ENCODE data around the gene FAM118A. TPM values are rescaled to one million over a fixed set of nuclear protein-coding genes. Genes with fewer than 3 reads are reported as not detected.
"Not testable (repeated sequence)": the region's sequence is repeated elsewhere in the genome, so short reads cannot be mapped to it uniquely, and the experiment has no call there.

FAM118A gene
- 17.5 and 58.9 TPM in 2 replicates for total RNA-seq

- DNase-seq (ENCODE audit: extremely low read depth, low read depth, low spot score) = peak; percentile 20
These were observed at the start of gene FAM118A for GRCh38 chr22:45309422-45310227. TSS of gene FAM118A (plus strand) at chr22:45309934. CDS start at chr22:45322380, 12,446 bp downstream.

GRCh38 chr22:45260395-45260759 is 49.4 kb upstream of the FAM118A start:
- not testable (repeated sequence) for DNase-seq (ENCODE audit: extremely low read depth, low read depth, low spot score)

- no peak for DNase-seq (ENCODE audit: extremely low read depth, low read depth, low spot score)
These were observed 48.2 kb upstream of the FAM118A start for GRCh38 chr22:45261407-45262088.

GRCh38 chr22:45262195-45262930 is 47.4 kb upstream of the FAM118A start:
- no peak for DNase-seq (ENCODE audit: extremely low read depth, low read depth, low spot score)

- no peak for DNase-seq (ENCODE audit: extremely low read depth, low read depth, low spot score)
These were observed 46.7 kb upstream of the FAM118A start for GRCh38 chr22:45262931-45263462.

DNA sequence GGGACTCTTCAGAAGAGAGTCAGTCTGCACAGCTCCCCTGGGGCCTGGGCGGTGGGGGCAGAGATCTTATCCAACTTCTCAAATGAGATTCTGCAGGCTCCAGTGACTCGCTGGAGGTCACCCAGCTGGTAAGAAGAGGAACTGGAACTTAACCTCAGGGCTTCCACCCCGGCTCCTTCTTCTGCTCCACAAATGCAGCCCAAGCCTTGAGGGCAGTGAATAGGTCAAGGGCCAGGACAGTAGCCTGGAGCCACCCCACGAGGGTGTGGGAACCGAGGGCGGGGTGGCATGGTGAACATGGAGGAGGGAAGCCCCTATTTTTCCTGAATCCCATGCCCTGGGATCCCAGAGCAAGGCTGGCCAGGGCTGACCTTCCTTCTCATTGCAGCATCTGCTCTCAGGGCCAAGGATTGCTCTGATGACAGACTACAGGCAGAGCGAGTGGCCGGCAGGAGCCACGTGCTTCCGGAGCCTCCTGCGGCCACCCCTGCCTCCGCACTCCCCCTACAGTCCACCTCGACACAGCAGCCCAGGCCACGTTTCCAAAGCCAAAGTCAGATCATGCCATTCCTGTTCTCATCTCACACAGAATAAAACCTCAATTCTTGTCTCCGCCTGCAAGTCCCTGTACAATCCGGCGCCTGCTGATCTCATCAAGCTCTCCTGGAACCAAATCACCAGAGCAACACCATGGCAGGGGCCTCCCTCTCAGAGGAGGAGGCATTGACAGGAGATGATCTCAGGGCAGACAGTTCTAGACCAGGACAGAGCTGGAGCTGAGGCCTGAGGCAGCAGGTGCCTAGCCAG is 46.1 kb upstream of the FAM118A start:
- no peak for DNase-seq (ENCODE audit: extremely low read depth, low read depth, low spot score)

- DNase-seq (ENCODE audit: extremely low read depth, low read depth, low spot score) = no peak
These were observed 44.2 kb upstream of the FAM118A start for GRCh38 chr22:45265535-45265934.

- no peak for DNase-seq (ENCODE audit: extremely low read depth, low read depth, low spot score)
These were observed 41.4 kb upstream of the FAM118A start for GRCh38 chr22:45268167-45268957.

GRCh38 chr22:45268958-45269844 is 40.5 kb upstream of the FAM118A start:
- DNase-seq (ENCODE audit: extremely low read depth, low read depth, low spot score) = no peak

DNA sequence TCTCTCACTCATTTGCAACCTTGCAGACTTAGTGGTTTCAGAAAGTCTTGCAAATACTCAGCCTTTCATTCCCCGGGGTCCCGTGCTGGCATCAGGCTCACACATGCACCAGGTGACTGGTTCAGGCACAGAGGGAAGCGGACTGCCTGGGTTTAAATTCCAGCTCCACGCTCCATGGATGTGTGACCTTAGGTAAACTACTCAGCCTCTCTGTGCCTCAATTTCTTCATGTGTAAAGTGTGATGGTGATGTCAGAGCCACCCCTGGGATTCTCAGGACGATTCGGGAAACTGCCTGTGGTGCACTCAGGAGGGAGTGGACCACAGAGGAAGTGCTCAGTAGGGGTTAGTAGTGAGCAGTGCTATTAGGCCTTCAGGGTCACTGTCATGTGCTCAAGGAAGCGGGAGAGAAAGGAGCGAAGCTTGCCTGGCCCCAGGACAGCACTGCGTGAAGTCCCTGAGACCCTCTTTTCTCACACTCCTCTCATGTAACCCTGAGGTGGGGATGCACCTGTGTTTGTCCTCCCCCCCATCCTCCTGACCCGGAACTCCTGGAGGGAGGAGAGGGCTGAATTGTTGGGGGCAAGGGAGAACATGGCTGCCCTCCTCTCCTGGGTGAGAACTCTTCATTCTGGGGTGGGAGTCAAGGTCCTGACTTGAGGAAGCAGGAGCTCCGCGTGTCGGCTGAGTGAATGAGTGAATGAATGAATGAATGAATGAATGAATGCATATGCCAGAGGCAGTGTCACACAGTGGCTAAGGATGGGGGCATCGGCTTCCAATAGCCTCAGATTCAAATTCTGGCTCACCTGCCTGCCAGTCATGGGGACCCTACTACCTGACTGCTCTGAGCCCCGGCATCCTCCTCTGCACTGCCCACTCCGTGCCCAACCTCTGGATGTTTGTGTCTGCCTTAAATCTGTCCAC is 39.4 kb upstream of the FAM118A start:
- DNase-seq (ENCODE audit: extremely low read depth, low read depth, low spot score) = no peak

DNA sequence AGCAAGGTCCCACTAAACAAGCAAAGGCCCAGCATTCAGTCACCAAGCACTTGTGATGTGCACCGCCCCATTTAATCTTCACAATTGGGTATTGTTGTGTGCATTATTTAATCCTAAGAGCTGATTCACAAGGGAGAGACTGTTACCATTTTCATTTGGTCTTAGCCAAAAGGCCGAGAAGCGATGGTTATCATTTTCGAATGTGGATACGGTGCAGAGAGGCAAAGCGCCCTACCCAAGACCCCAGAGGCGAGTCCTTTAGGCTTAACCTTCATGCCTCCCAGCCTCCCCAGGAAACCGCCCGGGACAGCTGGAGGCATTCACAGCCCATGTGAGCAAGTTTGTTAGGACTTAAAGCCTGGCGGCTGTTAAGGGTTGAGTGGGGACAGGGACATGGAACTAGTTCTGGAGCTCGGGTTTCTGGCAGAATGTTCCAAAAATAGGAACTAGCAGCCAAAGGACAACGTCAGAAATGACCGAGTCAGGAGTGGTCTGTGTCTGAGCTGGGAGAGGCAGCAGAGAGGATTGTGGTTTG is 38.0 kb upstream of the FAM118A start:
- DNase-seq (ENCODE audit: extremely low read depth, low read depth, low spot score) = no peak

GRCh38 chr22:45272498-45272897 is 37.2 kb upstream of the FAM118A start:
- DNase-seq (ENCODE audit: extremely low read depth, low read depth, low spot score) = no peak

GRCh38 chr22:45273452-45274075 is 36.2 kb upstream of the FAM118A start:
- no peak for DNase-seq (ENCODE audit: extremely low read depth, low read depth, low spot score)

DNA sequence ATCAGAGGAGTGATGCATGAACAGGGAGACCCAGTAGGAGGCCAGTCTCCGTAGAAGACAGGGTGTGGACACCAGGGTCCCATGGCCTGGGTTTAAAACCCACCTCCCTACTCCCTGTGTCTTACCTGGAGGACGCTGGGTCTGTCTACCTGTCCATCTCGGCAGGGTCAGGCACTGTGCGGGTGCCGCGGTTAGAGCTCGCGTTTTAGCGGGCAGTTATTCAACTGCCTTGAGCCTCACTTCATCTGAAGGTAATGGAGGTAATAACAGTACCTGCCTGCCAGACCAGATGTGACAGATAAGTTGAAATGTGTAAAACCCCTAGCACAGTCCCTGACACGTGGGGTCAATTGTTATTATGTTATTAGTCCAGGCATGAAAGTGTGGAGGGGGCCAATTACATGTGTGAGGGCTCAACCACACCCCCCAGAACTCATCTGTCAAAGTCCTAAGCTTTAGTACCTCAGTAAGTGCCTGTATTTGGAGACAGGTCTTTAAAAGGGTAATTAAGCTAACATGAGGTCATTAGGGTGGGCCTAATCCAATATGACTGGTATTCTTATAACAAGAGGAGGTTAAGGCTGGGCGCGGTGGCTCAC is 33.1 kb upstream of the FAM118A start:
- DNase-seq (ENCODE audit: extremely low read depth, low read depth, low spot score) = no peak

- DNase-seq (ENCODE audit: extremely low read depth, low read depth, low spot score) = not testable (repeated sequence)
These were observed 32.0 kb upstream of the FAM118A start for GRCh38 chr22:45277720-45278119.

DNA sequence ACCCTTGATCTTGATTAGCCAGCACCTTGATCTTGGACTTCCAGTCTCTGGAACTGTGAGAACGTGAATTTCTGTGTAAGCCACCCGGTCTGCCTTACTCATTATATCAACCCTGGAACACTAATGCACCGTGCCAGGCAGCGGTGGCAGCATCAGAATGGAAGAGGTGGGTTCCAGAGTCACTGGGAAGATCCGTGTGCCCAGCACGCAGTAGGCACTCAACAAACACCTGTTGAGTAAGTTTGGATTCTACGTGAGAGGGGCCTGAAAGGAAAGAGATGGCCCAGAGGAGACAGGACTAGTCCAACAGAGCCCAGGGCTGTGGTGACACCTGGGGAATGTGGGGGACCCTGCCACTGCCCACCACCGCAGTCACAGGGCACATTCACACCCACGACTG is 31.6 kb upstream of the FAM118A start:
- DNase-seq (ENCODE audit: extremely low read depth, low read depth, low spot score) = no peak
